Pons (tissue), 1 donor: Measurements from ENCODE around the gene METTL1.

Experiments
- DNase-seq: peaks from one replicate; pipeline ENCODE4 v3.0.0-alpha.2; 2016; ENCODE audit warnings: low spot score

The METTL1 gene

GRCh38 chr12:57753756-57754337 lies 18.1 kb downstream of the METTL1 start:
- DNase-seq = no peak

DNA sequence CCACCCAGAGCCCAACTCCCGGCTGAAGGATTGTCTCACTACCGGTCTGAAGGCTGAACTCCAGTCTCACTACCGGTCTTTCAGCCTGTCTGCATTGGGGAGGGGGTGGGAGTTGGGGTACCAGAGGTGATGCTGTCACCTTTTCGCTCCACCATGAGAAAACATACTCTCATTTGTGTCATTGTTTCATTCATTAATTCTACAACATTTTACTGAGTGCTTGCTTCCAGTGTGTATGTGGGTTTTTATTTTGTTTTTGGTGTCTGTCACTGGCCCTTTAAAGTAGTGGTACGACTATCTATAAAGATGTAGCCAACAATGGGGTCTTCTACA lies 19.3 kb downstream of the METTL1 start:
- DNase-seq = no peak

GRCh38 chr12:57751788-57752667 lies 19.9 kb downstream of the METTL1 start, which contains the start of gene CDK4:
TSS of gene CDK4 (minus strand) at chr12:57752310. CDS start at chr12:57751717, 593 bp downstream.
- peak; percentile 99 for DNase-seq

GRCh38 chr12:57751432-57751787 lies 20.5 kb downstream of the METTL1 start:
- no peak for DNase-seq

- no peak for DNase-seq
Measured at GRCh38 chr12:57750561-57751431, 21.1 kb downstream of the METTL1 start.

GRCh38 chr12:57749061-57749460 lies 22.8 kb downstream of the METTL1 start:
- DNase-seq = no peak

GRCh38 chr12:57746025-57746424 lies 25.9 kb downstream of the METTL1 start:
- DNase-seq = no peak

DNA sequence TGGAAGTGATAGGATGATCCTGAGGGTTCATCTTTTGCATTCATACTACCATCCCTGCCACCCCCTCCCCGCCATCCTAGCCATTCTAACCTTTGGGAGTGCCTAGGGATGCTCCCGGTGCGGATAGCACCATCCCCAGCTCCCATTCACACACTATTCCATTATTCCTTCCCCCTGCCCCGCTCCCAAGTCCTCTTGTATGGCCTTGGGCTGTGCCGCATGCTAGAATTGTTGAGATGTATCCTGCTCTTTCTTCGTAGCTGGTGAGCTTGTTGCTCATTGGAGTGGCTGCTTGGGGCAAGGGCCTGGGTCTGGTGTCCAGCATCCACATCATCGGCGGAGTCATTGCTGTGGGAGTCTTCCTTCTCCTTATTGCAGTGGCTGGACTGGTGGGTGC lies 26.4 kb downstream of the METTL1 start:
- DNase-seq = no peak

DNA sequence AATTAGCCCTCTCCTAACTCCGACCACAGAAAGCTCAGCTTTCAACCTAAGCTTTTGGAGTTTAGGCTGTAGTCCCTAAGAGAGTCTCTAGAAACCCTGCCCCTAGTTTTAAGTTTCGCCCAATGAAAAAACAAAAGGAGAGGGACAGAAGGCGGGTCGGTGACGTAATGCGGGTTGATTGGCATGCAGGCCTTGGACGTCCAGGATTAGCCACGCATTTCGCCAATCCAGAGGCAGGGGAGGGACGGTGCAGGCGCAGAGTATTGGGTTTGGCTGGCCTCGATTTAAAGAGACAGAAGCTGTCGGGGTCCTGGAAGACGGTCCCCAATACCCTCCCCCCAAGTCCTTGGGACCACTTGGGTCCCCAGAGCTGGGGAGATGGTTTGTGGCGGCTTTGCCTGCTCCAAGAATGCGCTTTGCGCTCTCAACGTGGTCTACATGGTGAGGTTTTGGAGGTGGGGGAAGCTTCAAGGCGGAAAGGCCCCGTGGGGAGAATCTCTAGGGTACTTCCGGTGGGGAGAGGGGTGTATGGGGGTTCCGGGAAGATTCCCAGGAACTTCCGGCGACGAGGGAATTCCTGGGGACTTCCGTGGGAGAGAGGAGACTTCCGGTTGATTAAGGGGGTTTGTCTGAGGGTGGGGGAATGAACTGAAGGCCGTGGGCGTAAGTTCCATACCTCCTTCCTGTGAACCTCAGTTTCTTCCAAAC lies 27.0 kb downstream of the METTL1 start, which contains the start of gene TSPAN31:
TSS of gene TSPAN31 (plus strand) at position 263 of the 708 bp plus-strand sequence. CDS start at position 379, 116 bp downstream.
- DNase-seq = peak; percentile 99

DNA sequence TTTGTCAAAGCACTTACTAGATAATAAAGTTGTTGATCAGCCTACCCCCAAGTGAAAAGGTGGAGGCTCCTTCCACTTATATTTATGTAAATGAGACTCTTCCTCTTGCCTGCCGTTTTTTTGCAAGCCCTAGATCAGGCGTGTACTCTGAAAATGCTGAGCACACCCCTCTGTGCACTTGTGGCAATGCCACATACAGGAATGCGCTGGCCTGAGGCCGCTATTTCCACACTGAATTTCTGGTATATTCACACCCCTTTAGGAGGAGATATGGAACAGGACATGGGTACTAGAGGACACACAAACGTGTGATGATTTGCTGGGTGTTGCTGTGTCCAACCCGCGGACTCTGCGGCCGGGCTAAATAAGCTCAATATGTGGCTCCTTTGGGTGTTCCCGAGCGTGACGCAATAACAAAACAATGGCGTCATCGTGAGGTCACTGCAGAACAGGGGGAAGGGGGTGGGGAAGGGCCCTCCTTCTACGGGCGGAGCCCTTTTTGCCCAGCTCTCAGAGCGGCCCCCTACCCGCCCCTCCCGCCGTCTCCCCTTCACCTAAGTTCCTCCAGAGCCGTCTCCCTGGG lies 27.6 kb downstream of the METTL1 start:
- DNase-seq = no peak

DNA sequence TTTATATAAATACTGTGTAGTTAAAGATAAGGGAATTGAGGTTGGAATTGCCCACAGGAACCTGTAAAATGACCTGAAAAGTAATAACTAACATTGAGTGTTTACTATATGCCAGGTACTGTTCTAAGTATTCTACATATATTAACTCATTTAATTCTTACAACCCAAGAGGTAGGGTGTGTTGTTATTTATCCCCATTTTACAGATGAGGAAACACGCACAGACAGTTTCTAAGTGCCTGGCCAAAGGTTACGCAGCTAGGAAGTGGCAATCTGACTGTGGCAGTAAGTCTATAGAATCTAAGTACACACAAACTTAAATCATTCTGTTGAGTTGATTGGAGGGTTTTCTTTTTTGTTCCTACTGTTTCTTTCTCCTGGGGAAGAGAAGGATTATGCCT lies 28.1 kb downstream of the METTL1 start:
- DNase-seq = no peak

GRCh38 chr12:57741844-57742738 lies 29.8 kb downstream of the METTL1 start:
- no peak for DNase-seq

DNA sequence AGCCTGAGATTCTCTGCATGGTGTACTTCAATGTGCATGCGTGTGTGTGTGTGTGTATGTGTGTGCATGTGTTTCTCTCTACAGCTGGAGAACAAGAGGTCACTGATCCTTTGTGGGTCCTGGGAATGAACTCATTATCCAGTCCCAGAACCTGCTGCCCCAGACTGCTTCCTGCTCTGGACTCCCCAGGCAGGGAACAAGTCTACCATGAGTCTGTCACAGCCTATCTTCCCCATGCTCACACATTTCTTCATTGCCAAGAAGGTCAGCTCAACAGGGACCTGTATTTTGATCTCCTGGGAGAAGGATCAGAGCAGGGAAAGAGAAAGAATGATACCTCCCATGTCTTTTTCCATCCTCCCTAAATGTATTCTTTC lies 30.5 kb downstream of the METTL1 start:
- DNase-seq = no peak

DNA sequence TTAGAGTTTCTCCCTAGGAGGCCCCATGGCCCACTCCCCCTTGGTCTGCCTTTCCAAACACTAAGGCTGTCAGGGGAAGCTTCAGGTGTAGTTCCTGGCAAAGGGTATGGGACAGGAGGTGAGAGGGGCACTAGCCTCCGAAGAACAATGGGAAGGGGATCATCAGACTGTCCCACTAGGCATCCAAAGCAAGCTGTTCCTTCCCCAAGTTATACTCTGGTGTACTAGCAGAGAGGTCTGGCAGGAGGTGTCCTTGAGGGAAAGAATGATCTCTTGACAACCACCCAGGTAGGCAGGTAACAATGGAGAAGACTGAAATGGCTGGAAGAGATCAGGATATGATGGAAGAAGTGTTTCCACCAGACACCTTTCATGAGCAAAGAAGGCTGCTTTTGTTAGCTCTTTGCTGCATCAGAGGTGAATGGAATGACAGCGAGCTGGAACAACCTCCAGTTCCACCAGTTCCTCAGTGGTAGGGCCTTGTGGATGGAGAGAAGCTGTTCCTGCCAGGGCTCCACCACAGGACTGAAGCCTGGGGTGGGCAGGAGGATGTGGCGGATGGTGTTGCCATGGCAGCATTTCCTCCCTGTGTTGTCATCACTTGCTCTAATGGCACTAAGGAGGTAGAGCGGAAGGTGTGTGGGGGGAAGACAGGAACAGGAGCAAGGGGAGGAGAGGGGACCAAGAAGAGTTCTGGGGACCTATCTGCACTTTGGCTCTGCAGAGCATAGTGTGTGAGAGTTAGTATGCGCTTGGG lies 31.1 kb downstream of the METTL1 start:
- DNase-seq = no peak

- DNase-seq = no peak
Measured at GRCh38 chr12:57739914-57740538, 31.9 kb downstream of the METTL1 start.

DNA sequence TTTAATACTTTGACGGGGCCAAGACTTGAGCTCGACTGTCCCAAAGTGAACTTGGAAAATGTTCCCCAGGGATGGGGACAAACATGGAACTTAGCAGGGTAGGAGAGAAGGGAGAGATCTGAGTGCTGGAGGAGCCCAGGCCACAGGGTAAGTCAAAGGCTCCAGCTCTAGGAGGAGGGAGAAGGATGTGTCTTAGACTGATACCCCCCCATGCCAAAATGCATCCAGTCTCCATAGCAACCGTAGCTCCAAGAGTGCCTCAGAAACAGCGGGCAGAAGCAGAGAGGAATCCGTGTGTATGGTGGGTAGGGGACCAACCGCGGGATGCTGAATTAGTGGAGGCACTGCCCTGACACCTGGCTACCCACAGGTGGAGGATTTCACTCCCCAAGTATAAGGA lies 32.5 kb downstream of the METTL1 start:
- DNase-seq = no peak

DNA sequence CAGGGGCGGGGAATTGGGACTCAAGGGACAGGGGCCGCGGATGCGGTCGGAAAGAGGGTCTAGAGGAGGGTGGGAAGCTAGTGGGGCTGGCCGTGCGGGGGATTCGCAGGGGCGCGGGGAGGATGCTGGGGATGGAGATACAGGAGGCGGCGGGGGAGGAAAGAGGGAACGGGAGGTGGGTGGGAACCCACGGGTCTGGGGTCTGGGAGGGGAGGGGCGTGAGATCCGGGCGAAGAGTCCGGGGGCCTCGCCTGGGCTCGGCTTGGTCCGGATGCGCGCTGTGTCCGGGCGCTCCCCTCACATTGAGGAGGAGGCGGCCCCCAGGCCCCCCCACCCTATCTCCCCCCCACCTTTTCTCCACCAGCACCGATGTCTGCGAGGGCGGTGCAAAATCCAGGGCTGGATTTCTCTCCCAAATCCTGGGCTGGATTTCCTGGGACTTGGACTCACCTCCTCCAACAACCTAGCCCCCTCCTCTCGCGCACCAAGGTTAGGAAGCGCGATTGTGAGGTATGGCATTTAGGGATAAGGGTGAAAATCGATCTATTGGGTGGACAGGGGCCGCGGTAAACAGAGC lies 33.2 kb downstream of the METTL1 start, which contains the start of gene AGAP2:
TSS of gene AGAP2 (minus strand) at position 82 of the 577 bp plus-strand sequence. CDS start 496 bp downstream, outside the sequence.
- DNase-seq = no peak
